ENCODE results near the gene PDE10A.

The PDE10A gene

DNA sequence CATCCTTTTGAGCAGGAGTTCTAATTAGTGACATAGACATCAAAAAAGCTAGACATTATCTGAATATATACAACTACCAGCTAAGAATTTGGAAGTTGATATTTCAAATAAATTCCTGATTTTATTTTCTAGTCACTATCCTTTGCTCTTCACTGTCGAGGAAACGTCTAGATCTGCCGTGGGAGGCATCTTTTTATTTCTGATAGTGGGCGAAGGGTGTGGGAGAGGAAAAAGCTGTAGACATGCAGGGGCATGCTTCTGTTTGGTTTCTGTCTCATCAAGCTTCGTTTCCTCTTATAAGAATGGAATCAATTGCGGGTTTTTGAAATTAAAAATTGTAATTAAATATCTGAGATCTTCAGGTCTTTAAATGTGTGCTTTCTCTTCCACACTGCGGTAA lies 337.4 kb downstream of the PDE10A start:
- no peak for DNase-seq

GRCh38 chr6:165321555-165322145 lies 341.4 kb downstream of the PDE10A start:
- no peak for DNase-seq

DNA sequence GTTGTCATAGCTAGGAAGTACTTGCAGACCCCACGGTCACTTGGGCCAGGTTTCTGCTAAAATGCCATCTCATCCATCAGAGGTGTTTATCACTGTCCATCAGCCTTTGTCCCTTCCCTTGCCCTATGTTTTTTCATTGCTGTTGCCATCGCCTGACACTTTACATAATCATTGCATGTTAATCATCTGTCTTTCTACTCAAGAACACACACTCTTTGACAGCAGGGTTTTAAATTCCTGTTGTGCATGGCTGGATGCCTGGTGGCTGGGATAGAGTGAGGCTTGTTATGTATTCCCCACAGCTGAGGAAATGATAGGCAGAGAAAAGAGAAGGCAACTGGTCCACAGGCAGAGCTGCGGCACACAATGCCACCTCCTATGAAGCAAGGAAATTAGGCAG lies 341.9 kb downstream of the PDE10A start:
- DNase-seq = no peak

GRCh38 chr6:165317723-165318122 lies 345.3 kb downstream of the PDE10A start:
- no peak for DNase-seq

DNA sequence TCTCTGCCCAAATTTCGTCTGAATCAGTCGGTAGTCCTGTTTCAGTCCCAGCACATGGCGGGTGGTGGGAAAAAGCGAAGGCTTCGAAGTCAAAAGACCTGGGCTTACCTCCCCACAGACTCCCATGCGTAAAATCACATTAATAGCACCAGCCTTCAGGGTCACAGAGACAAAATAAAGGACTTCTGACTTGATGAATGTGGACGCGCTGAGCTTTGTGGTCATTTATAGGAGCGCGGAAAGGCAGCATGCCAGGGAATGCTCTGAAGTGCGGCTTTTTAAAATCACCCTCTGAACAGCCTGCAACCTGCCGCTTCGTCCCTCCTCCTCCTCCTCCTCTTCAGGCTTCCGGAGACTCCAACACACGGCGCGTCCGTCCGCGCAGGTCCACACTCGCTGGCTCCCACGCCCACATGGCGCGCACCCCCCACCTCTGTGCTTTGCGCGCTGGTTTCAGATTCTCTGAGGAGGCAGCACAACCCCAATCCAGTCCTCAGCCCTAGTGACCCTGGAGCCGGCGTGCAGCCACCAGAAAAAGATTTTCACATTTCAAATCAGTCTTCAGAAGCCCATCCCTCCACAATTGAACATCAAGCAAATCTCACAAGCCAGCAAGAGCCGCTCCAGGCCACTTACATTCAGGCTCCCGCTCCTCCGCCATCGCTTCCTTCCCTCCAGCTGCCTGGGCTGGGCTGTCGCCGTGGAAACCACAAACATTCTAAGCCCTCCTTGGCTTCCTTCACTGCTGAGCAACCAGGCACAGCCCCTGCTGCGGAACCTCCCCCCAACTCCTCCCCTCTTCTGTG lies 353.9 kb downstream of the PDE10A start, which contains the start of gene C6orf118:
TSS of gene C6orf118 (minus strand) at position 680 of the 806 bp plus-strand sequence. CDS start at position 661, 19 bp downstream.
- no peak for DNase-seq

DNA sequence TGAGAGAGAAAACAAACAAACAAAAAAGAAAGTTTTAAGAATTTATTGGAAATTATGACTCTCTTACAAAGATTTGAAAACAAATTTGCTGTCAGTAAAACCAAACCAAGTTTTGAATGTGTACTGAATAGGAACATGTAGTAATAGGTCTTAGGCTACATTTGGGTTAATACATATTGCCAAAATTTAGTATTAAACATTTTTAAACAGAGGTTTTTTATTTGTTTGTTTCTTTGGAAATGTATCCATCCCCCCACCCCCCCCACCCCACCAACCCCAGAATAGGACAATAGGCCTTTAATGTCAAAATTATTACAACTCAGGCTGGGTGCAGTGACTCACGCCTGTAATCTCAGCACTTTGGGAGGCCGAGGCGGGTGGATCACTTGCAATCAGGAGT lies 356.1 kb downstream of the PDE10A start:
- DNase-seq = no peak

DNA sequence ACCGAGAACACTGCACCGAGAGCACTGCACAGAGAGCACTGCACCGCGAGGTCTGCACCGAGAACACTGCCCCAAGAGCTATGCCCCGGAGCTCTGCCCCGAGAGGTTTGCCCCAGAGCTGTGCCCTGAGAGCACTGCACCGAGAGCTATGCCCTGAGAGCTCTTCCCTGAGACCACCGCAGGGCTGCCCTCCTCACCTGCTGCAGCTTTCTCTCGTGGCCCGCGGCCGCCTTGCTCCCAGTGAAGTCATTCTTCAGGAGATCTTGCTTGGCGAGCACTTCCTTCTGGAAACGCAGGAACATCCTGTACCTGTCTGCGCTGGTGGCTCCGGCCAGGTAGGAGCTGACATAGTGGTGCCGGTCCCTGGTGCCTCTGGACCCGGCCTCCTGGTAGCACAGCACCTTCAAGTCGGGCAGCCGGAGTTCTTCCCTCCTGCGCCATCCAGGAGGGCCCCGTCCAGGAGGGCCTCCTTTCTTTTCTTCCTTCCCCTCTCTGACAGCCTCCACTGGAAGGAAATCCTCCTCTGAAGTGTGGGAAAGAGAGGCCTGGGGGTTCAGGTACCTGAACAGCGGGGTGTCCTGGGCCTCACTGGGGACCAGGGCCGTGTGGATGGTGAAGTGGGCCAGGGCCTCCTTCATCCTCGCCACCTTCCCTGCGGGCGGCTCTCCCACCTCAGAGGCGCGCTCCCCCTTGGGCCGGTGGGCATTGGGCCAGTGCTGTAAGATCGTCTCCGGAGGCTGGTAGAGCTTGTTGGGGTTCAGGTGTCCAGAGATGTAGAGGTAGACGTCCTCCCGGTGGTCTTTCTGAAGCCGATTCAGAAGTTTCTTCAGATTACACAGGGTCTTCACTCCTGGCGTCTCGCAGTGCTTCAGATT lies 361.4 kb downstream of the PDE10A start:
- DNase-seq = no peak

DNA sequence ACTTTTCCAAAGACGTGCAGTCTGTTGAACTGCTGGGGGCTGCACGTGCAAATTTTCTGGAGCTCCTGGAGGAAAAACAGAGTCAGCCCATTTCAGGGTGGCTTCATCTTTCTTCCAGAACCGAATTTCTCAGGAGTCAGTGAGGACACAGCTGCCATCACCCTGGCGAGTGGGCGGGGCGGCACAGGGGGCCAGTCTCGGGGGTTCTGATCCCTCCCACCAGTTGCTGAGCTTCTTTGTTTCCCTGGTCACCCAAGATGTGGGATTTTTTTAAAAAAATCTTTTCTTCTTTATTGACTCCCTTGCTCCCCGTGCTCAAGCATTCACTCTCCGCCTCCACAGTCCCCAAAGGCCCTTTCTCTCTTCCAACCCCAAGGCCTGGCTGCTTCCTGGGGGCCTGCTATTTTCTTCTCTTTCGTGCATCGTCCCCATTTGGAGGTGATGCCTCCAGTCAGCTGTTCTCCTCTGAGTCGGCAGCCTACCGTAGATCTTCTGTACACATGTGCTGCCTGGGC lies 362.6 kb downstream of the PDE10A start:
- DNase-seq = no peak

DNA sequence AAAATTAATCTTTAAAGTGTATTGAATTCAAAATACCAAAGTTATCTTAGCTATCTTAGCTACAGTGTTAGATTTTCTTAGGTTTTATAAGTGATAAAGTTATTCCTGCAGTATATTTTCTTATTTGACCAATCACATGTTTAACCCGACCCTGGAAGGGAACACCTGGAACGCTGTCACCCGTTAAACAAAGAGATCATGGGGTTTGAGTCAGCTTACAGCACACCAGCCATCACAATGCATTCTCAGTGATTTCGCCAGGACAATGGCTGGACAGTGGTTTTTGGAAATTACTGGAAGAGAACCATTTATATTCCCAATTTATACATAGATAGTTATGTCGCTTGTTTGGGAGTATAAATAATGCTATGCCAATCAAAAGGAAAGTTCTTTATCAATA lies 364.2 kb downstream of the PDE10A start:
- no peak for DNase-seq

DNA sequence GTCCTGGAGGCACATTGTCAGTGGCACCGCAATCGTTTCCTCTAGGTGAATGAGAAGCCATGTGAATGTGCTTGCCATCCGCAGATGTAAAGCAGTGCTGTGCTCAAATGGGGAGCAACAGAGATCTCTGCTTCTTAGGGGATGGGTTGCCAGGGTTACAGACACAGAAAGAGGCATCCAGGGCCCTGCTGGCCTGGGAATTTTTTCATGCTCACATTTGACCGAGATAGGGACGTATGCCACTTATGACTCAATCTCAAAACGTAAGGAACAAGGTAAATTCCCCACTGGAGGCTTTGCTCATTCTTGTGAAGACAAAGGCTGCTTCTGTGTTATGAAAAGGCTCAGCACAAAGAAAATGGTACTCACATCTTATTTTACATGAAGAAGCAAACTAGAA lies 364.6 kb downstream of the PDE10A start:
- no peak for DNase-seq

DNA sequence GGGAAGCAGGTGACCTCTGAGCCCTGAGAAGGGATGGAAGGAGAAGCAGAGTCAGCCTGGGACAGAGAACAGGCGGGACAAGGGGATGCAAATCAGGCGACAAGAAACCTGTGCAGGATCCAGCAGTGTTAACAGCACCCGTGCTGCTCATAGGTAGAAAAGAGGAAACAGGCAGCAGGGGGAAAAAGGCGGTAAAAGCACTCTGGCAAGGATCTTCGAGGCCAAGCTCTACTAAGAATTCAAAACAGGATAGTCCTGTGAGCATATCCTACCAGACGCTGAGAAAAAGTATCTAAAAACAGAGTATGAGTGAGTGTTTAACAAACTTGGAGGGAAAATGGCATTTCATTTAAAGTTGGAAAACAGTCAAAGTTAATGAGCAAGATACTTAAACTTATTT lies 370.4 kb downstream of the PDE10A start:
- DNase-seq = no peak

Data from CD4-positive, alpha-beta T cell treated with Interleukin-17A for 4 hours (primary cell).